ENCODE measurements around the gene TYW1B. TPM values are rescaled to one million over a fixed set of nuclear protein-coding genes. Genes with fewer than 3 reads are reported as not detected.
A peak's percentile ranks its signal among the peaks of the same experiment; 100 is the strongest.
"Not testable (repeated sequence)": the region's sequence is repeated elsewhere in the genome, so short reads cannot be mapped to it uniquely, and the experiment has no call there.

The TYW1B gene
- total RNA-seq, 1 experiment from 2014 or later, result 5.5 TPM

DNA sequence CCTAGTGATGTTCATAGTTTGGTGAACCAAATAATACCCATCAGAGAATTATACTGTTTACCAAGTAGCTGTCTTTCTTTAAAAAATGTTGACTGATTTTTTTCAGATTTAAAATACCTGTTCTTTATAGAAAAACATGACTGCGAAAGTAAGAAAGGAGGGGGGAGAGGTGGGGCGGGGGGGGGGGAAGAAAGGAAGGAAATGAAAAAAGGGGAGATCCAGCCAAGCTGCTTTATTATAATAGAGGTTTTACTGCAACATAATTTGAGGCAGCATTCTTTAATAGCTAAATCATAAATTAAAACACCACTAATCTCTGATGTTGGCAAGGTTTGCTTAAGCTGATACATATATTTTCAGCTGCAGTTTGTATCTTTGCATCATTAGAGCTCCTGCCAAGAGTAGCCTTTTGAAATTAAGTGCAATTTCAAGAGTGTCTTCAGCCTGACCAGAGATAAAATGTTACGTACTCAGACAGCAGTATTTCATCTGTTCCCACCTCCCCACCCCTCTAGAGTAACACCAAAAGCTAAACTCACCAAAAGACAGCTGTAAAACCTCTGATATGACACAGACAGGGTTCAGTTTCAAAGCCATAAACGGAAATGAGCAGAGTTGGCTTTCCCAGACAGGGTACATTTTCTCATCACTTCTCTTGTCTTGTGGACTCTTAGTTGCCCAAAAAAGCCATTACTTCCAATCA is 202.1 kb downstream of the TYW1B start:
- Mint-ChIP-seq H3K4me1 (peaks cover 16 to 22% of the 10 kb centered on the region in 2 experiments), H3K27ac (peak overlapping the region in 1 of 3 experiments; percentile 66; a peak in 1 of 7 replicates)
- H3K18ac ChIP-seq (ENCODE audit: insufficient read length, low read depth, low read length); H3K23ac ChIP-seq (ENCODE audit: insufficient read length, low read depth, low read length); H3K79me2 ChIP-seq (ENCODE audit: insufficient read depth, low read length); H2BK12ac ChIP-seq (ENCODE audit: insufficient read length, low read depth, low read length); H2BK20ac ChIP-seq (ENCODE audit: low read depth, low read length, poor library complexity, severe bottlenecking); H3K36me3 Mint-ChIP-seq (ENCODE audit: insufficient read depth in 1 of 3, low read depth in 3 of 3); H3K9ac ChIP-seq (ENCODE audit: extremely low read depth, insufficient read length, low read length); H3K14ac ChIP-seq (ENCODE audit: insufficient read depth, low read length); H4K8ac ChIP-seq (replicated peaks; ENCODE audit: insufficient read length, low read depth, low read length); DNase-seq; H3T11ph ChIP-seq (ENCODE audit: low read length); H2AFZ ChIP-seq (ENCODE audit: low read length); H3K9me3 ChIP-seq (ENCODE audit: control insufficient read depth, low read depth, low read length); H3K4me3 Mint-ChIP-seq; H2AK5ac ChIP-seq (ENCODE audit: insufficient read length, low read length); H3K9me3 Mint-ChIP-seq; H3K79me1 ChIP-seq (ENCODE audit: insufficient read depth, low read depth, low read length, poor library complexity, severe bottlenecking); H2BK5ac ChIP-seq (ENCODE audit: insufficient read length, low read length); H2BK15ac ChIP-seq (ENCODE audit: low read depth, low read length); H3K4ac ChIP-seq (ENCODE audit: low read depth, low read length); H3K27ac ChIP-seq (ENCODE audit: insufficient read length, low read depth, low read length); H4K20me1 ChIP-seq (ENCODE audit: control insufficient read depth, insufficient read depth, insufficient read length); H3K56ac ChIP-seq (ENCODE audit: insufficient read length, low read depth, low read length); H3K4me2 ChIP-seq (ENCODE audit: insufficient read depth, insufficient read length, low read length); H3K27me3 Mint-ChIP-seq (ENCODE audit: low read depth); H3K27me3 ChIP-seq (ENCODE audit: insufficient read depth, low read length); H3K4me1 ChIP-seq (ENCODE audit: insufficient read depth, low read length); H4K5ac ChIP-seq (ENCODE audit: insufficient read length, low read depth, low read length); H2BK120ac ChIP-seq (ENCODE audit: low read depth, low read length, poor library complexity, severe bottlenecking); H3K23me2 ChIP-seq (ENCODE audit: insufficient read length, low read depth, low read length, poor library complexity, severe bottlenecking); H4K91ac ChIP-seq (ENCODE audit: insufficient read length, low read depth, low read length): not testable (repeated sequence)
- WGBS (ENCODE audit: extremely low coverage, insufficient read length, low lambda C conversion rate), result no CpG with 5 or more reads among the region's 4 CpGs

Data from H9 (cell line).